ENCODE data around the gene NKAPL. TPM values are rescaled to one million over a fixed set of nuclear protein-coding genes. Genes with fewer than 3 reads are reported as not detected.

NKAPL gene
- total RNA-seq, 4 donors from 2014 or later, result 0.47 to 0.78 TPM; not detected in 2

DNA sequence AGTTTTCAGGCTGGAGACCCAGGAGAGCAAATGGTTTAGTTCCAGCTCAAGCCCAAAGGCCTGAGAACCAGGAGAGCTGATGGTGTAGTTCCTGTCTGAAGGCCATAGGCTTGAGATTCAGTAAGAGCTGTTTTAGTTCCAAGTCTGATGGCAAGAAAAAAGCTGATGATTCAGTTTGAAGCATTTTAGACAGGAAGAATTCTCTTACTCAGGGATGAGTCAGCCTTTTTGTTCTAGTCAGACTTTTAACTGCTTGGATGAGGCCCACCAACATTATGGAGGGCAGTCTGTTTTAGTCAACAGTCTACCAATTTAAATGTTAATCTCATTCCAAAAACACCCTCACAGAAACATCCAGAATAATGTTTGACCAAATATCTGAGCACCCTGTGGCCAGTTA, 10.4 kb downstream of the NKAPL start:
- no peak overlapping the region for H3K27ac ChIP-seq
- no peak overlapping the region for H3K4me3 ChIP-seq
- no peaks in the 10 kb centered on the region for H3K9me3 ChIP-seq
- no peak for DNase-seq (ENCODE audit: low spot score in 2 of 2)
- peaks cover 28% of the 10 kb centered on the region for H3K36me3 ChIP-seq
- no peak for TF ChIP-seq CTCF (IDR thresholded peaks at IDR 0.05)
- TF ChIP-seq POLR2AphosphoS5 (IDR thresholded peaks at IDR 0.05), result no peak
- no peak for TF ChIP-seq POLR2A (IDR thresholded peaks at IDR 0.05)
- no peak for TF ChIP-seq EP300 (IDR thresholded peaks at IDR 0.05)
- peaks cover 14% of the 10 kb centered on the region for H3K4me1 ChIP-seq
- no peaks in the 10 kb centered on the region for H3K27me3 ChIP-seq

GRCh38 chr6:28274888-28275287, 15.8 kb downstream of the NKAPL start:
- no peak for TF ChIP-seq POLR2A (IDR thresholded peaks at IDR 0.05)
- no peak for TF ChIP-seq CTCF (IDR thresholded peaks at IDR 0.05)
- TF ChIP-seq EP300 (IDR thresholded peaks at IDR 0.05), result no peak
- TF ChIP-seq POLR2AphosphoS5 (IDR thresholded peaks at IDR 0.05), result no peak
- Histone ChIP-seq H3K4me3 (no peak overlapping the region), H3K9me3 (no peaks in the 10 kb centered on the region), H3K4me1 (no peaks in the 10 kb centered on the region), H3K27me3 (no peaks in the 10 kb centered on the region), H3K36me3 (peaks cover 56% of the 10 kb centered on the region), H3K27ac (no peak overlapping the region)
- DNase-seq (ENCODE audit: low spot score in 2 of 2), result no peak

DNA sequence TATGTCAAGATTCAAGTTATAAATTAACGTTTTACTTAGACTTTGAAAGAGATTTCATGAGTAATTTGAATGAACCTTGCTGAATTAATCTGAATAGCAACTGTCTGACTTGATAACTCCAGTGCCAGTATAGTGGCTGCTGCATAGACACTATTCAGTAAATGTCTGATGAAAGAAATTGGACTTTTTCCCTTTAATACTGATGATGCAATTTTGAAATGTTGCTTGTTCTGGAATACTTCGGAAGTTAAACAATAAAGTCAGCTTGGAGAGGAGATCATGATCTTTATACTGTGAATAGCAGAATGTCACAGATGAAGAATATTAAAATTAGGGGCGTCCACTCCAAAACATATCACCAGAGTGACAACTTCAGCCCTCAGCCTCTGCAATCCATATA, 18.6 kb downstream of the NKAPL start:
- 75% methylated on average over 3 of the region's 3 CpGs for WGBS

GRCh38 chr6:28280595-28281287, 21.6 kb downstream of the NKAPL start:
- Histone ChIP-seq H3K4me1 (peaks cover 10% of the 10 kb centered on the region), H3K36me3 (peaks cover 19% of the 10 kb centered on the region), H3K27me3 (no peaks in the 10 kb centered on the region), H3K4me3 (peak overlapping the region; percentile 65), H3K27ac (no peak overlapping the region), H3K9me3 (no peaks in the 10 kb centered on the region)
- no peak for DNase-seq (ENCODE audit: low spot score in 2 of 2)
- 45% methylated on average over 3 of the region's 3 CpGs for WGBS
- no peak for TF ChIP-seq CTCF (IDR thresholded peaks at IDR 0.05)
- no peak for TF ChIP-seq EP300 (IDR thresholded peaks at IDR 0.05)
- no peak for TF ChIP-seq POLR2A (IDR thresholded peaks at IDR 0.05)
- no peak for TF ChIP-seq POLR2AphosphoS5 (IDR thresholded peaks at IDR 0.05)

More for the DNA sequence above, 18.6 kb downstream of the NKAPL start:
- peaks cover 10% of the 10 kb centered on the region for H3K4me1 ChIP-seq
- H3K9me3 ChIP-seq, result no peaks in the 10 kb centered on the region
- H3K36me3 ChIP-seq, result peaks cover 45% of the 10 kb centered on the region
- DNase-seq (ENCODE audit: low spot score in 2 of 2), result no peak
- no peak overlapping the region for H3K27ac ChIP-seq
- no peaks in the 10 kb centered on the region for H3K27me3 ChIP-seq
- TF ChIP-seq POLR2A (IDR thresholded peaks at IDR 0.05) (no peak), POLR2AphosphoS5 (IDR thresholded peaks at IDR 0.05) (no peak), CTCF (IDR thresholded peaks at IDR 0.05) (no peak), EP300 (IDR thresholded peaks at IDR 0.05) (no peak)
- H3K4me3 ChIP-seq, result no peak overlapping the region

- DNase-seq (ENCODE audit: low spot score in 2 of 2), result peak in 1 of 2 donors; percentile 67
- Histone ChIP-seq H3K9me3 (no peaks in the 10 kb centered on the region), H3K4me1 (peaks cover 10% of the 10 kb centered on the region), H3K27ac (no peak within 1 kb of the TSS), H3K4me3 (peak within 1 kb of the TSS; percentile 65), H3K27me3 (no peaks in the 10 kb centered on the region), H3K36me3 (peaks cover 11% of the 10 kb centered on the region)
- TF ChIP-seq CTCF (IDR thresholded peaks at IDR 0.05) (no peak), POLR2A (IDR thresholded peaks at IDR 0.05) (no peak)
- under 1% methylated on average over 31 of the region's 50 CpGs for WGBS
Measured at GRCh38 chr6:28281288-28282064, 22.4 kb downstream of the NKAPL start, which contains the start of gene PGBD1. Gene PGBD1, plus strand, starts transcription at chr6:28281572. Its CDS starts 2,242 bp downstream, at chr6:28283814.

Measured in suprapubic skin (tissue), 4 donors.